Measurements from ENCODE around the gene MBOAT2. TPM values are rescaled to one million over a fixed set of nuclear protein-coding genes. Genes with fewer than 3 reads are reported as not detected.
A peak's percentile ranks its signal among the peaks of the same experiment; 100 is the strongest.

MBOAT2 gene
- total RNA-seq, 1 experiment from 2014 or later = 65.1 TPM

- H3K27ac ChIP-seq (ENCODE audit: low read depth, low read length, poor library complexity, severe bottlenecking) = no peak overlapping the region
Observed at GRCh38 chr2:8803658-8804379, 199.7 kb downstream of the MBOAT2 start.

GRCh38 chr2:8802741-8803140, 200.7 kb downstream of the MBOAT2 start:
- Histone ChIP-seq H3K27me3 (replicated peaks; ENCODE audit: insufficient read depth, low read depth, low read length, poor library complexity) (no peaks in the 10 kb centered on the region), H3K36me3 (ENCODE audit: insufficient read depth, low read length, poor library complexity, severe bottlenecking) (peaks cover 6% of the 10 kb centered on the region), H3K9me3 (ENCODE audit: low read depth, low read length, poor library complexity, severe bottlenecking) (no peaks in the 10 kb centered on the region), H3K4me1 (ENCODE audit: insufficient read depth, low read length, poor library complexity, severe bottlenecking) (peaks cover 12% of the 10 kb centered on the region), H3K4me3 (ENCODE audit: low read depth, low read length, poor library complexity, severe bottlenecking) (no peak overlapping the region), H3K27ac (ENCODE audit: low read depth, low read length, poor library complexity, severe bottlenecking) (no peak overlapping the region)
- no peak for DNase-seq (ENCODE audit: low spot score)
- BruUV-seq (replicated peaks) = no TSS peak
- ChIA-PET POLR2A (ENCODE audit: low non-redundant PET) (no interaction called here), CTCF (no interaction called here)
- intact Hi-C loops (cut with micrococcal nuclease; ENCODE audit: unreplicated experiment) = no loop called here
- TF ChIP-seq, protein P1, sequence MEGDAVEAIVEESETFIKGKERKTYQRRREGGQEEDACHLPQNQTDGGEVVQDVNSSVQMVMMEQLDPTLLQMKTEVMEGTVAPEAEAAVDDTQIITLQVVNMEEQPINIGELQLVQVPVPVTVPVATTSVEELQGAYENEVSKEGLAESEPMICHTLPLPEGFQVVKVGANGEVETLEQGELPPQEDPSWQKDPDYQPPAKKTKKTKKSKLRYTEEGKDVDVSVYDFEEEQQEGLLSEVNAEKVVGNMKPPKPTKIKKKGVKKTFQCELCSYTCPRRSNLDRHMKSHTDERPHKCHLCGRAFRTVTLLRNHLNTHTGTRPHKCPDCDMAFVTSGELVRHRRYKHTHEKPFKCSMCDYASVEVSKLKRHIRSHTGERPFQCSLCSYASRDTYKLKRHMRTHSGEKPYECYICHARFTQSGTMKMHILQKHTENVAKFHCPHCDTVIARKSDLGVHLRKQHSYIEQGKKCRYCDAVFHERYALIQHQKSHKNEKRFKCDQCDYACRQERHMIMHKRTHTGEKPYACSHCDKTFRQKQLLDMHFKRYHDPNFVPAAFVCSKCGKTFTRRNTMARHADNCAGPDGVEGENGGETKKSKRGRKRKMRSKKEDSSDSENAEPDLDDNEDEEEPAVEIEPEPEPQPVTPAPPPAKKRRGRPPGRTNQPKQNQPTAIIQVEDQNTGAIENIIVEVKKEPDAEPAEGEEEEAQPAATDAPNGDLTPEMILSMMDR (conservative IDR thresholded peaks at IDR 0.05; ENCODE audit: low read depth, low read length) = no peak
- TF ChIP-seq EZH2 (IDR thresholded peaks at IDR 0.05; ENCODE audit: borderline replicate concordance, low read depth, low read length, poor library complexity, severe bottlenecking) = no peak

More at GRCh38 chr2:8803658-8804379, 199.7 kb downstream of the MBOAT2 start:
- POLR2A ChIA-PET (ENCODE audit: low non-redundant PET) = no interaction called here
- BruUV-seq (replicated peaks) = no TSS peak
- Histone ChIP-seq H3K36me3 (ENCODE audit: insufficient read depth, low read length, poor library complexity, severe bottlenecking) (peaks cover 6% of the 10 kb centered on the region), H3K9me3 (ENCODE audit: low read depth, low read length, poor library complexity, severe bottlenecking) (no peaks in the 10 kb centered on the region), H3K4me3 (ENCODE audit: low read depth, low read length, poor library complexity, severe bottlenecking) (no peak overlapping the region), H3K27me3 (replicated peaks; ENCODE audit: insufficient read depth, low read depth, low read length, poor library complexity) (no peaks in the 10 kb centered on the region), H3K4me1 (ENCODE audit: insufficient read depth, low read length, poor library complexity, severe bottlenecking) (peaks cover 12% of the 10 kb centered on the region)
- TF ChIP-seq, protein P1 (conservative IDR thresholded peaks at IDR 0.05; ENCODE audit: low read depth, low read length) = no peak
- DNase-seq (ENCODE audit: low spot score) = peak; percentile 52
- intact Hi-C loops (cut with micrococcal nuclease; ENCODE audit: unreplicated experiment) = no loop called here
- CTCF ChIA-PET = no interaction called here

Other genes starting within 250 kb of the MBOAT2 start
- 45.2 and 46.4 TPM in 2 replicates for gene KIDINS220, start 166.1 kb downstream of the MBOAT2 start, total RNA-seq (2021)
- gene ASAP2, start 203.1 kb upstream of the MBOAT2 start, total RNA-seq (2021) = 45.1 and 46.8 TPM in 2 replicates